ENCODE results near the gene DACH2.
"Not testable (repeated sequence)": the region's sequence is repeated elsewhere in the genome, so short reads cannot be mapped to it uniquely, and the experiment has no call there.

Gene DACH2

DNA sequence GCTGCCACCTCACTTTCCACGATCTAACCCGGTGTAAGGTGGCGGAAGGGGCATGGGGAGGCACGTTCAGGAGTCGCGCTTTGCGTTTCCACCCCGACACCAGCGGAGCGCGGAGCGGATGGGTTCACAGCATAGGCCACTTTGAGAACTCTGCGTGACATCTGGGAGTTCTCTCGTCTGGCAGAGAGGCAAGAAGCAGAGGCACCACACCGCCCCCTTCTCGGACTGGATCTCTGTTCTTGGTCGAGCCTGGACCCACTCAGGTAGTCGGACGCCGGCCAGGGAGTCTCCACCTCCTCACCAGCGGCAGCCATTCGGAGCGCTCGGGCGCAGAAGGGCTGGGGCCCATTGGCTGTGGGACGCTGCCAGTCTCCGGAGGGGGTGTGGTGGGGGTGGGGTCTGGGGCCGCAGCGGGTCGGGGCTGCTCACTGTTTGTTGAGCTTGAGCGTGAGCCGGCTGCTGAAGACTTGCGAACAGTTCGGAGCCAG lies at the start of gene DACH2:
DACH2 (plus strand) TSS at position 428 of the 488 bp plus-strand sequence.
- DNase-seq (ENCODE audit: low read depth, low spot score), result peak; percentile 92

DNA sequence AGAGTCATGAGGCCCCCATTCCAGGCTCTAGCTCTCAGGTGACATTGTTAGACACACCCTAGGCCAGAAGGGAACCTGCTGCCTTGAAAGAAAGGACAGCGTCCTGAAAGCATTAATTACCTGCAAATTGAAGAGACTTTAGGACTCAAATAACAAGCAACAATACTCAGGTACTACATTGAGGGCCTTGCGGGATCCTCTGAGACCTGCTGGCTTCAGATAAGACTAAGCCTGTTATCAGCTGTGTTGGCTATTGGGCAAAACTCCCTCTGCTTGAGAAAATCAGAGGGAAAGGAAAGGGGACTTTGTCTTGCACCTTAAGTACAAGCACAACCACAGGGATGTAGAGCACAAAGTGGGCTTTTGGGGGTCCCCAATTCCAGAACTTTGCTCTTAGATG lies 45.9 kb upstream of the DACH2 start:
- peak; percentile 4 for DNase-seq (ENCODE audit: low read depth, low spot score)

DNA sequence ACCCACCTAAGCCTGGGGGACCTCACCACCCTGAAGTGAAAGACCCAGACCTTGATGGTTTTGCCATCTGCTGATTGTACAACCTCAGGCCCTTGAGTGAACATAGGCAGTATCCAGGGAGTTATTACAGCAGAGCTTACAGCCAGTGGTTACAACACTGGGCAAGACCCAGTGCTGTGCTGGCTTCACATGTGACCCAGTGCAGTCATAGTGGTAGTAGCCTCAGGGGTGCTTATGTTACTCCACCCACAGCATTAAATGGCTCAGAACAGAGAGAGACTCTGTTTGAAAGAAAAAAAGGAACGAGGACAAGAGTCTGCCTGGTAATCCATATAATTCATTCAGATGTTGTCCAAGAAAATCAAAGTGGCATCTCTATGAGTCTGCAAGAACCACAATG lies 45.2 kb upstream of the DACH2 start:
- peak; percentile 24 for DNase-seq (ENCODE audit: low read depth, low spot score)

DNA sequence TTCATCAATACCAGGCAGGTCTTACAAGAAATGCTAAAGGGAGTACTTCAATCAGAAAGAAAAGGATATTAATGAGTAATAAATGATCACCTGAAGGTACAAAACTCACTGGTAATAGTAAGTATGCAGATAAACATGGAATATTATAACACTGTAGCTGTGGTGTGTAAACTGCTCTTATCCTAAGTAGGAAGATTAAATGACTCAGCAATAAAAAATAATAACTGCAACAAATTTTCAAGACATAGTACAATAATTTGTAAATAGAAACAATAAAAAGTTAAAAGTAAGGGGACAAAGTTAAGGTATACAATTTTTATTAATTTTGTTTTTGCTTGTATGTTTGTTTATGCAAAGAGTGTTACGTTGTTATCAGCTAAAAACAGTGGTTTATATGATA lies 43.7 kb upstream of the DACH2 start:
- DNase-seq (ENCODE audit: low read depth, low spot score), result no peak

DNA sequence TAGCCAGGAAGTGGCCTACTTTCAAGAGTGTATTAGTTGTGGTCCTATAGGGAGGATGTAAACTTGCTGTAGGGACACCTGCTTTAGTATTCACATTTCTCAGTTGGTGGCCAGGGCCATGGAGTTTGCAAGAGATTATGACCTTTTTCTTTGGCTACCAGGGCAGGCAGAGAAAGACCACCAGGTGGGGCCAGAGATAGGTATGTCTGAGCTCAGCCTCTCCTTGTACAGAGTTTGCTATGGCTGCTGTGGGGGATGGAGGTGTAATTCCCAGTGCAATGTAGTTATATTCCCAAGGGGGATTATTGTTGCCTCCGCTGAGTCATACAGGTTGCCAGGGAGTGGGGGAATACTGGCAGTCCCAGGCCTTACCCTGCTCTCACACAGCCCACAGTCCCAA lies 26.3 kb upstream of the DACH2 start:
- DNase-seq (ENCODE audit: low read depth, low spot score), result peak; percentile 52

DNA sequence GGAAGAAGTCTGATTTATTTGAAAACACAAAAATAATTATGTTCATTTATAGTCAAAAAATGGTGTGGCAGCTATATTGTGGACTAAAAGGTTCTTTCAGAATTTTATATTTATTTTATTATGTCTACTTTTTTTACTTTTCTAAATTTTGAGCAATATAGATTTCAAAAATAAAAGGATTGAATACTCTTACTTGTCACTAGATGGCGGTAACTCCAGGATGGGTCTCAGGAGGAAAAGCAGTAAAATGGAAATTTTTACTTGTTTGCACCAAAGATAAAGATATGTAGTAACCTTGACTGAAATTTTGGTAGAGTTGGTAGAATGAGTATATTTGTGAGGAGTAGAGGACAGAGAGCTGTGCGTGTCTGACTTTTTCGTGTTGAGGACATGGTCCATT lies 14.5 kb upstream of the DACH2 start:
- DNase-seq (ENCODE audit: low read depth, low spot score), result no peak

DNA sequence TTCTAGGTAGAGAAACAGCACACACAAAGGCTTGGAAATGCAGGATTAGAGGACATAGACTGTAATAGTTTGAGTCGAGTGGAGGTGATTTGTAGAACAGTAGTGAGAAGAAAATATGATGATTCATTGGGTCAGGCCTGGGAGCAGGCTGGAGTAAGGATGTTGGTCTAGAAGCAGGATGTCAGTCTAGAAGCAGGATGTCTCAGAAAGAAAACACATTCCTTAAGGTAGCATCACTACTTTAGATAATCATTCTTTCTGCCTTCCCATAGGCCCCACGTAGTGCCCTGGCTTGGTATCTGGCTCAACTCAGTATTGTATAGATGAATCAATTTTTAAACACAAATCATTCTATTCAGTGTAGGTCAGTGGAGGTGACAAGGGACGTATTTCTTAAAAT lies 11.2 kb upstream of the DACH2 start:
- no peak for DNase-seq (ENCODE audit: low read depth, low spot score)

DNA sequence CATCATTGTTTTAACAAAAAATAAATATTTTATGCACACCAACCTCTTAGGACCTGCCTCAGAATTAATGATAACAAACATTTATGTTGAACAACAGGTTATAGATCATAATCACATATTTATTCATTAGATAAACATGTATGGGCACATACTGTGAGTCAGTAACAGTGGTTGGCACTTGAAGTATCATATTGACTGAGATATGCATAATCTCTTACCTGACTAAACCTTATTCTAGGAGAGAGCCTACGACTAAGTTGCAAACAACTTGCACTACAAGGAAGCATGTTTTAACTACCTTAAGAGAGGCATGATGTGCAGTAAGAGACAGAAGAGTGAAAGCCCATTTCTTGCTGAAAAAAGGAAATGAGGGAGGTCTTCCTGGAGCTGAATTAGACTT lies 6.5 kb upstream of the DACH2 start:
- no peak for DNase-seq (ENCODE audit: low read depth, low spot score)

DNA sequence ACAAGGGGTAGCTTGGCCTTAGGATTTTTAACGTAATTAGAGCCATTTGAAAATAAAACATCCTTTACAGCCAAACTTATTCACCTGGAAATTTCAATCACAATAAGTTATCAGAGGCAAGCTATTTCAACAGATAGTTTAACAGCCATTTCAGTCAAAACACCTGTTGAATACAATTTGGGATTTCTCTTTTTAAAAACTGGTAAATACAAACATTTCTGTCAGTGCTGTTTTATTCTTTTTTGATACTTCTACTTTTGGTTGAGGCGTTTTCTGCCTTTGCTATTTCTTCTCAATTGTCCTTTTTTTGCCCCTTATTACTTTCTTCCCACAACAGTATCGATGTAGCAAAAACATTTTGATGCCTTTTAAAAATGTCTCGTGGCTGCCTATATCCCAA lies 2.1 kb upstream of the DACH2 start:
- no peak for DNase-seq (ENCODE audit: low read depth, low spot score)

DNA sequence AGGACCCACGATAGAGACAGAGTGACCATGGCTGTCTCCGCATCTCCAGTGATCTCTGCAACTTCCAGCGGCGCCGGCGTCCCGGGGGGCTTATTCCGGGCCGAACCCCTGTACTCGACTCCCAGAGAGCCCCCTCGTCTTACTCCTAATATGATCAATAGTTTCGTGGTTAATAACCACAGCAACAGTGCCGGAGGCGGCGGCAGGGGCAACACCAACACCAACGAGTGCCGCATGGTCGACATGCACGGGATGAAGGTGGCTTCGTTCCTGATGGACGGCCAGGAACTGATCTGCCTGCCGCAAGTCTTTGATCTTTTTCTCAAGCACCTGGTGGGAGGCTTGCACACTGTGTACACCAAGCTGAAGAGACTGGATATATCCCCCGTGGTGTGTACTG lies 343 bp downstream of the DACH2 start:
- peak; percentile 38 for DNase-seq (ENCODE audit: low read depth, low spot score)

DNA sequence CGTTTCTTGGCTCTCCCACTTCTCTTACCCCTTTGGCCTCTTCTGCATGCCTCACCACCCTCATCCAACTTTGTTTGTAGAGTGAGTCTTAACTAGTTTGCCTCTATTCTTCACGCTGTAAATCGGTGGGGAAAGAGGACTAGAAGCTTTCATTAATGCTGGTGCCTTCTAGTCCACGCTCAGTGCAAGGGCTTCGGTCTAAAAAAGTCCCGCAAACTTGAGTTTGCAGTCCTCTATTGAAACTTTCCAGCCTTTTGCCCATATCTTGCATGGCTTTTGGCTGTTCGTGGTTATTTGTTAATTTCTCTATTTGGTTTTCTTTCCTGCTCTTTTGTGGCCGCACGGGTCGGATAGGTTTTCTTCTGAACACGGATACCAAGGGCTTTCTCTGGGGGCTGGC lies 868 bp downstream of the DACH2 start:
- DNase-seq (ENCODE audit: low read depth, low spot score), result peak; percentile 15

DNA sequence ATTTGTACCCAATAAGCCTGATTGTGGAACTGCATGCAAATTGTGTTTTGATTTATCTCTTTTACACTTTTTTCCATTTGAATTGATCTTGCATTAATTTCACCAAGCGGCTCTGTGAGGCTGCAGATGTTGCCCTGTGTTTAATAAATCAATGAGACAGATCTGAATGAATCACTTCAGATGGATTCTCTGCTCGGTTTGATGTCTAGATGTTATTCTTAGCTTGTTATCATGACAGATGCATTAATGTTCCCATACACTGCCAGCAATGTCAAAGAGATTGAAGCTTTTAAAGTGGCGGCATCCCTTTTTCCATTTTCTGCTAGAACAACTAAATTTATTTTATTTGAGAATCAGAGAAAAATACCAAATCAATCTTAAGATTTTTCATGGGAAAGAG lies 6.3 kb downstream of the DACH2 start:
- DNase-seq (ENCODE audit: low read depth, low spot score), result no peak

DNA sequence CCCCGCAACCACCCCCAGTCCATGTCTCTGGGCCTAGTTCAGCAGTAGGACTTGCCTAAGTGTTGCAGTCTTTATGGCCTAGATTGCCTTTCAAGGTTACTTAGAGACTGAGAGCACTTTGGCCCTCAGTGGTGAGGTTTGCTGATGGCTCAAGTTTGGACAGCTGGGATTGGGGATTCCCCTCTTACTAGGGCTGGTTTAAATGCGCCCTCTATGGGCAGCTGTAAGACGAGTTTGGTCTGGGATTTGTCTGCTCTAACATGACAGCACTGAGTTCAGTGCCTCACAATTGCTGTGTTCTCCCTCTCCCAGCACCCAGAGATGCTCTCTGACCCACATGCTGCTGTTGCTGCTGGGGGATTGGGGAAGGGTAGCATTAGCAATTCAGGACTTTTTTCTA lies 23.1 kb downstream of the DACH2 start:
- DNase-seq (ENCODE audit: low read depth, low spot score), result peak; percentile 76

DNA sequence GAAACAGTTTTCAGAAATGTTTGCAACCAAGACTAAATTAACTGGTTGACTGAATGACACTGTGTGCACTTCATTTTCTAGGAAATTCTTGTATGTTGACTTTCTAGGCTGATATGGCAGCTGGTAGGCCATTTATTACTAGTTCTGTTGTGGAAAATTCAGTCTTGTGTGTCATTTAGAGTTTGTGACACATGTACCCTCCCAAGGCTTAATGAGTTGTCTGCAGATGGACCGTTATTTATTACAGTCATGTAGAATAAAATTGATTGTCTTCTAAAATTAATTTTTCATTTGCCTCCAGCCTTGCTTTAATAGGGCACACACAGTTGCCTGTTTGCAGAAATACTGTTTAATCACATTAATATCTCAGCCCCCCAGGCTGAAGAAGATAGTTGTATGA lies 30.7 kb downstream of the DACH2 start:
- no peak for DNase-seq (ENCODE audit: low read depth, low spot score)

DNA sequence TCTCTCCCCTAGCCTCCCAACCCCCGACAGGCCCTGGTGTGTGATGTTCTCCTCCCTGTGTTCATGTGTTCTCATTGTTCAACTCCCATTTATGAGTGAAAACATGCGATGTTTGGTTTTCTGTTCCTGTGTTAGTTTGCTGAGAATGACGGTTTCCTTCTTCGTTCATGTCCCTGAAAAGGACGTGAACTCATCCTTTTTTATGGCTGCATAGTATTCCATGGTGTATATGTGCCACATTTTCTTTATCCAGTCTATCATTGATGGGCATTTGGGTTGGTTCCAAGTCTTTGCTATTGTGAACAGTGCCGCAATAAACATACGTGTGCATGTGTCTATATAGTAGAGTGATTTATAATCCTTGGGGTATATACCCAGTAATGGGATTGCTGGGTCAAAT lies 33.1 kb downstream of the DACH2 start:
- not testable (repeated sequence) for DNase-seq (ENCODE audit: low read depth, low spot score)

DNA sequence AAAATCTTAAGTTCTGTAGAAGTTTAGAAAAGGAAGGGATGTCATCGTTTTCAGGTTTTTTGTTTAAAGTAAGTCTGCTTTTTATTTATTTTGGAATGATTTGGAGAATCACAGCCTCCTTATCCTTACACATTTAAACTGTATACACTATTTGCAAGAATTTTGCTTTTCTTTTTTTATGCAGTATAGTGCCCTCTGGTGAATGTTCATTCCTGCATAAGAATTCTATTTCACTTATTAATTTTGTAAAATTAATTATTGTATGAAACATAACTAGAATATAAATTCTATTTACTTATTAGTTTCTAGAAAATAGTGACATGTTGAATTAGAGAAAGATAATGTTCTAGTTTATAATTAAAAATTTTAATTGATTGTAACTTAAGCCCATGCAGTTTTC lies 44.6 kb downstream of the DACH2 start:
- DNase-seq (ENCODE audit: low read depth, low spot score), result no peak

DNA sequence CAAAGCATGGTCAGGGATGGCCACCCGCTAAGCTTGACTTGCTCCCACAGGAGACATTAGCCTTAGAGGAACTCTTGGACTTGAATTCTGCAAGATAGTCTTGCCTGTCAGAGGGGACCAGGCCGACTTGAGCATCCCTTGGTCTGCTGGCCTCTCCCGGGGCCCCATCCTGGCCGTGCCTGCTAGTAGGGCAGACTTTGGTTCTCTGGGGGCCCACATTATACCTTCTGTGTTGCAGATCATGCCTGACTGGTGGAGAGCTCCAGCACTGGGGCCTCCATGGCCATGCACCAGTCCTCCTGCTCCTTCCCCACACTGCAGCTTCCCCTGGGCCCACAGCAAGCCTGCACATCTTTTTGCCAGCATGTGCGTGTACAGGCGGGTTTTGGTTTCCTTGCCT lies 46.5 kb downstream of the DACH2 start:
- no peak for DNase-seq (ENCODE audit: low read depth, low spot score)

DNA sequence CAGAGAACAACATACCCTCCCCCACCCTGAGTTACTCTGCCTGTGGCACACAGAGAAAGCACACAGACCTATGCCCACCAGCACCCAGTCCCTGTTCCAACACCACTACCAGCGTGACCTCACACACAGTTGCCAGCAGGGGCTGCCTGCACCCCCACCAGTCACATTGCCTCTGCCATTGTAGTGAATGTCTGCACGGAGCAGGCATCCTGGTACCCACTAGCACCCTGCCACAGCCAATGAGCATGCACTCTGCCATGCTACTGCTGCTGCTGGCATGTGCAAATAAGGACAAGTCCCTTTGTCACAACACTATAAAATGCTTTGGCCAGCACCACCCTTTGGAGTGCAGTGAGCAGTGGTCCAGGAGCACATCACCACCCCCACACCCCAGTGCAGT lies 47.1 kb downstream of the DACH2 start:
- DNase-seq (ENCODE audit: low read depth, low spot score), result no peak

DNA sequence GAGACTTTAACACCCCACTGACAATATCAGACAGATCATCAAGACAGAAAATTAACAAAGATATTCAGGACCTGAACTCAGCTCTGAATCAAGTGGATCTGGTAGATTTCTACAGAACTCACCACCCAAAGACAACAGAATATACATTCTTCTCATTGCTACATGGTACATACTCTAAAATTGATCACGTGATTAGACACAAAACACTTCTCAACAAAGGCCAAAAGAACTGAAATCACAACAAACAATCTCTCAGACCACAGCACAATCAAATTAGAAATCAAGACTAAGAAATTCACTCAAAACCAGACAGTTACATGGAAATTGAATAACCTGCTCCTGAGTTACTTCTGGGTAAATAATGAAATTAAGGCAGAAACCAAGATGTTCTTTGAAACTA lies 49.6 kb downstream of the DACH2 start:
- no peak for DNase-seq (ENCODE audit: low read depth, low spot score)

DNA sequence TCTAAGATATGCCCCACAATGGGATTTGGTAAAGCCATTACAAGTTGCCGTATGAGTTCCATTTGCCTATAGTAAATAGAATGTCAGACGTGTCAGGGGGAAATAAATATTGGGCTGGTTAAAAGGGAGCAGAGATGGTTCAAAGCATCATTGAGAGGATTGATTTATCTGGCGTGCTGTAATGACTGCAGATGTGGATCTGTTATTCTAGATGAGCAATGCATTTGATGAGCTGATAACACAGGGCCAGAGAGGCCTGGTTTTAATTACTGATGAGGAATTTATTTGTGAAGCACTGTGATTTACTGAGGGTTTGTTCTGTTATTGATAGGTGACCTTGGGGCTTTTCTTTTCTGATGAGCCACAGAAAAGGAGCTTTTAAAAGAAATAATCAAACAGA lies 62.5 kb downstream of the DACH2 start:
- DNase-seq (ENCODE audit: low read depth, low spot score), result no peak

DNA sequence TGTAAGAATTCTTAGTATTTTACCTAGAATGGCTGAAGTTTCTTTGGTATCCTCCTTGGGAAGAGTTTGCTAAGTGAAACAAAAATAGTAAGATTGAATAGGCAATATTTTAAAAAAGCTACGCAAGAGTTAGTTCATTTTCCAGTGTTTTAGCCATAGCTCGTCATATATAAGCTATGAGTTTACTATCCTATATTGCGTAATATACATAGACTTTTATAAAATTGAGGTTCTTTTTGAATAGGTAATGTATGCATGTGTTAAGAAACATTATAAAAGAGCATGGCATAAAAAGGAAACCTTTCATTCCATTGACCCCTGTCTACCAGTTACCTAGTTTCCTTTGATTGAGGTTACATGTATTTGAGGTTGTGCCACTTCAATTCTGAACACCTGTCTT lies 67.0 kb downstream of the DACH2 start:
- DNase-seq (ENCODE audit: low read depth, low spot score), result no peak

DNA sequence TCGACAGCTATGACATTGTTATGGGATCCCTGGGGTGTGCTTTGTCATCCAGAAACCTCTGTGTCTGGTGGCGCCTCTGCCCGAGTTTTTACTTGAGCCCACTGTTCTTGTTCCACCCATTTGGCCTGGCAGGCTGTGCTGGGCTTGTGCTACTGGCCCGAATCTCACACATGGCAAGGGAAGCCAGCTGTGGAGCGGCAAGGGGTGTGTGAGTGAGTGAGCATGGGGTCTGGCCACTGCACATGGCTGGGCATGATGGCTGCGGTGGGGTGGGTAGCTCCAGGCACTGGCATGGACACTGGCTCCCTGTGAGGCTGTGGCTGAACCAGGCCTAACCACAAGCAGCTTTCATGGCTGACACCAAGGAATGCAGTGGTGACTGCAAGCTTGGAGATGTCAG lies 89.2 kb downstream of the DACH2 start:
- no peak for DNase-seq (ENCODE audit: low read depth, low spot score)

DNA sequence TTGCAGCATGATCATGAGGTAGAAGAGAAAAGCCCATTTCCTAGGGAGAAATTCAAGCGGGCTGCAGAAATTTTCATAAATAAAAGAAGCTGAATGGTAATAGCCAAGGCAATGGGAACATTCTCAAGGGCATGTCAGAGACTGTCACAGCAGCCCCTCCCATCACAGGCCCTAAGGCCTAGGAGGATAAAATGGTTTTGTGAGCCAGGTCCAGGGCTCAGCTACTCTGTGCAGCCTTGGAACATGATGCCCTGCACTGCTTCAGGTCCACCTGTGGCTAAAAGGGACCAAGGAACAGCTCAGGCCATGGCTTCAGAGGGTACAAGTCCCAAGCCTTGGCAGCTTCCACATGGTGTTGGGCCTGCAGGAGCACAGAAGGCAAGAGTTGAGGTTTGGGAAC lies 93.3 kb downstream of the DACH2 start:
- DNase-seq (ENCODE audit: low read depth, low spot score), result no peak

DNA sequence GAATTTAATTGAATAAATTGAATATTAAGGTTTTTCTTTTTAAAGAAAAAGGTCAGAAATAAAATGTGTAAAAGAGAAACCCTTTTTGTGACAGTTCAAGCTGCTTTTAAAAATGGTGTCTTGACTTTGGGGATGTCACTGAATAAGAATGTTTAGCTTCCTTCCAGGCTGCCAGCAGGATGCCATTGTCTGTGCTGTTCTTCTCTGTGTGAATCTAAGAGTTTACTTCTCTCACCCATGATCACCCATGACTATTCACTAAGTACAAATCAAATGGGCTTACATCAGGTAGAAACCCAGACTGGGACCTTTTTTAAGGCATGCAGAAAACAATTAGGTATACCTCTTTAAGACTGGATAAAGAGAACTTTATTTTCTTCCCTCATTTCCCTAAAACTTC lies 115.3 kb downstream of the DACH2 start:
- DNase-seq (ENCODE audit: low read depth, low spot score), result peak; percentile 35

DNA sequence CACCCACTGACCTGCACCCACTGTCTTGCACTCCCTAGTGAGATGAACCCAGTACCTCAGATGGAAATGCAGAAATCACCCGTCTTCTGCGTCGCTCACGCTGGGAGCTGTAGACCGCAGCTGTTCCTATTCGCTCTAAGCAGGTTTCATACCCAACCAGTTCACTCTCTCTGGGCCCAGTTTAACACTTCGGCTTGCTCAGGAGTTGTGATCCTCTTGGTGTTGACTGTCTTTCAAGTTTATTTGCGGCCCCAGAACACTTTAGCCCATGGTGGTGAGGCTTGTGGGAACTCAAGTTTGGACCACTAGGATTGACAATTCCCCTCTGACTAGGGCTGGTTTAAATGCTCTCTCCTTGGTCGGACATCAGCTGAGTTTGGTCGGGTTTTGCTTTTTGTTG lies 147.0 kb downstream of the DACH2 start:
- peak; percentile 58 for DNase-seq (ENCODE audit: low read depth, low spot score)

Measured in ELF-1 (cell line).